K562 (cell line): ENCODE data around the gene YAF2.

Source experiments
- TEAD2 ChIP-seq: fragments of 450-650 bp; IDR thresholded peaks from 2 replicates; pipeline ENCODE4 v1.6.1; 2016; ENCODE audit warnings: missing genetic modification characterization, control low read depth, missing compliant biosample characterization
- ZNF644 ChIP-seq: fragments of 200-800 bp; sonication (Bioruptor generic); IDR thresholded peaks from 2 replicates; pipeline ENCODE4 v1.6.1; 2016; ENCODE audit warnings: low read depth, missing genetic modification characterization, missing compliant biosample characterization

DNA sequence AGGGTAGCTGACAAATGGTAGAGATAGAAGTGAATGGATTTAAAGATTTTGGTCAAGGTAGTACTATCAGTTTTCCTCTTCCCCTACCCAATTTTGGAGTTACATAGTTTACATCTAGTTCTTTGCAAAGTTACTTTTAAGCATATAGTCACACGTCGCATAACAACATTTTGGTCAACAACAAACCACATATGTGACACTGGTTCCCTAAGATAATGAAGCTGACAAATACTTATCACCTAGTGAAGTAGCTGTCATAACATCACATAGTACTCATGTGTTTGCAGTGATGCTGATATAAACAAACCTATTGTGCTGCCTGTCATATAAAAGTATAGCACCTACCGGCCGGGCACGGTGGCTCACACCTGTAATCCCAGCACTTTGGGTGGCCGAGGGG is 45.4 kb downstream of the YAF2 start:
- TF ChIP-seq TEAD2 (tag) (no peak), ZNF644 (tag) (no peak)
